Ramos (cell line): ENCODE results near the gene ROBO2.

Source experiments
- in situ Hi-C: fragments of 300-500 bp; cut with MboI; formaldehyde crosslinking; loops from one replicate; pipeline ENCODE4 v1.14.3; 2022; ENCODE audit warnings: low sequenced_read_pairs; ENCODE audit not compliant: unreplicated experiment

ROBO2 gene

DNA sequence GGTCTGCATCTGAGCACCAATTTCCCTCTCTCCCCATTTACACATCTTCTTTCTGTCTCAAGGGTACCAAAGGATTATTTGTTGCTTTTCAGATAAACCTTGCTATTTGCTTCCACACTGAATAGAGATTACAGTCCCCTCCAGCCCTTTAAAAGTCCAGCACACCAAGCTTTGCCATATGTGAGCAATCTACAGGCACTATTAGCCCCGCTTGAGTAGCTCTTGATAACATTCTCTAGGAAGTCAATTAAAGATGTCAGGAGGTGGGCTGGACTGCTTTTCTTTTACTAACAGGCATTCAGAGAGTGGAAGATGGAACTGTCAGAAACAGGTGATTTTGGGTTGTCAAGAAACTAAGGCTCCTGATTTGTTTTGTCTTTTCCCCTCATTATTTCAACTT, 417.0 kb downstream of the ROBO2 start:
- in situ Hi-C loops = no loop called here

DNA sequence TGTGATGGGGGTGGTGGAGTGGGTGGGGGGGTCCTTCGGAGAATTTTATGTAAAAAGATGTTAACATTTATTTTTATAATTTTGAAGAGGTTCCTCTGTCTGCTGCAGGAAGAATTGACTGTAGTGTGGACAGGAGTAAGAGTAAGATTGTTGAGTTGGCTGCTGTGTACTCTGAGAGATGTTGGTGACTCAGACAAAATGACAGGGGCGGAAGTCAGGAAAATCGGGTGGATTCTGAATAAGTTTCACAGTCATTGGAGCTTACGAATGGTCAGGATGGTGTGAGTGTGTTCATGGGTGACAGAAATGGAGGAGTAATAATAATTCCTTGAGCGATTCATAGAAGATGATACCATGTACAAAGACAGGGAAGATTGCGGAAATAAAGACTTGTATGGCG, 420.0 kb downstream of the ROBO2 start:
- in situ Hi-C loops = no loop called here

DNA sequence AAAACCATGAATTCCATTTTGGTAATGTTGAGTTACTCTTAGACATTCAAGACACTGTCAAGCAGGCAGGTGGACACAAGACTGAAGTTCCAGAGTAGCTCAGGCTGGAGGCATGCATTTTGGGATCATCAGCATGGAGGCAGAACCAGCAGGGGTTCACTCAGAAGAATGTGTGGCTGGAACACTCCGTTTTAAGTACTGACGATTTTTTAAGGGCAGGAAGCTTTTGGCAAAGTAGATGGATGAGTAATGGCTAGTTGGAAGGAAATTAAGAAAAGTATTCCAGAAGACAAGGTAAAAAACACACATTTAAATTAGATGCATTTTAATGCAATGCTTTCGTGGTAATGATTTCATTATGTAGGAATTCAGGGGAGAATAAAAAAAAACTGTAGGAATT, 420.4 kb downstream of the ROBO2 start:
- in situ Hi-C loops = no loop called here

DNA sequence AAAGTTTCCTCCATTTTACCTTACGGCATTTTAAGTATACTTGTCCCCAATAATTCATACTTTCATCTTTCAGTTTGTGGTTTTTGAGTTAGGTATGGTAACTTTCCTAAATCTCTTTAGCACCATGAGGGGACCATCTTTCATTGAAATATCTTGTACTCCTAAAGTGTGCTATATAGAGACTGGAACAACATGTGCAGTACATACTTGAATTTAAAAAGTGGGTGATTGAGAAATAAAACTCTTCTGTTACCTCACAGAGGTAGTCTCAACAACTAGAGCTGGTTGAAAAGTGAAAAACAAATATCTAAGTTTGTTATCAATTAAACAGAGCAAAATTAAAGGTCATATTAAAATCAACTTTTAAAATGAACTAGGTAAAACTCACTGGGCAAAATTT, 423.1 kb downstream of the ROBO2 start:
- in situ Hi-C loops = no loop called here

GRCh38 chr3:77464111-77464688, 424.3 kb downstream of the ROBO2 start:
- in situ Hi-C loops = no loop called here

GRCh38 chr3:77466562-77467115, 426.7 kb downstream of the ROBO2 start:
- in situ Hi-C loops = no loop called here

- in situ Hi-C loops = no loop called here
These were observed 428.1 kb downstream of the ROBO2 start for GRCh38 chr3:77467702-77468625.

DNA sequence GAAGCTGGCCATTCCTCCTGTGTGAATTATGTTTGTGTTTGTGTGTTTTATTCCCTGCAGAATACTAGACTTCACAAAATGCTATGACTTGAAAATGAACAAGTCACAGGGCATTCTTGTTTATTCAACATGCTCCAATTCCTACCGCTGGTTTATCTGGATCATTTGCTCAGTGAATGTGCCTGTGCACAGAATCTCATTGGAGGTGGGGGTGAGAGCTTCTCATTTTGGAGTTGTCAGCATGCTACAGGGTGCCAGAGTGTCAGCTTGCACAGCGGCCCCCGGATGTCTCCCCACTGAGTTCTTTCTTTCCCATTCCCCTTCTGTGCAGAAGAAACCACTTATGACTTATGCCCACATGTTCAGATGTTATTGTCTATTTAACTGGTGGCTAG, 428.7 kb downstream of the ROBO2 start:
- in situ Hi-C loops = no loop called here

GRCh38 chr3:77475507-77475906, 435.6 kb downstream of the ROBO2 start:
- in situ Hi-C loops = no loop called here

DNA sequence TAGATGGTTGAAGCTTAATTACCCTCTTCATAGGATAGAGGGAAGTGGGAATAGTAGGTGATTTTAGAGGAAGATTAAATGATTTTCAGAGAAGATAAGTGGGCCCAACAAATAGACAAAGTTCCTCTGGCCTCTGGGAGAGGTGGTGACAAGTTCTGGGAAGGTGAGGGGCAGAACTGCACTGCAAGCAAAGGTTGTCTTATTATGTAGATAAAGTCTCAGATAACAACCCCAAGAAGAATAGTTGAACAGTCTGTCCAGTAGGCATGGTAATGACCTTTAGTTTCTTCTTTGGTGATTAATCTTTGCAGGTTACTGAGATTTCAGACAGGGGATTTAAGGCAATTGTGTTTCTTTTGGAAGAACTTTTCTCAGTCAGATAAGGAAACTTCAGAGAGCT, 439.1 kb downstream of the ROBO2 start:
- in situ Hi-C loops = no loop called here

- in situ Hi-C loops = no loop called here
These were observed 449.3 kb downstream of the ROBO2 start for GRCh38 chr3:77489216-77489615.

DNA sequence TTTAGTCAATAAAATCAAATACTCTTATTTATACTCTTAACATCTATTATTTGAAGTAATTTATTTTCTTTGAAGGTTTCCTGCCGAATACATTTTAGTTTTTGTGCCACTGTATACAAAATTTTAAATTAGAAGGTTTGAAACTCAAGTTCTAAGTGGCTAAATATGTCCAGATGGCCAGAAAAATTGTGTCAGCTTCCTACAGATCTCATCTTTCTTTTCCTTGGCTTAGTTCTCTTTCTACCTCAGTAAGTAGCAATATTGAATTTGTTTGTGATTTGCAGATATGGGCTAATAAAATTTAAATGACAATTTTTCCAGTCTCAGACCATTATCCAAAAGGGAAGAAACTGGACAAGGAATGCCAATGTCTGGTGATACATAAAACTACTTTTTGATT, 452.1 kb downstream of the ROBO2 start:
- in situ Hi-C loops = no loop called here

- in situ Hi-C loops = no loop called here
These were observed 460.8 kb downstream of the ROBO2 start for GRCh38 chr3:77500721-77501120.

GRCh38 chr3:77506384-77506783, 466.5 kb downstream of the ROBO2 start:
- in situ Hi-C loops = no loop called here

DNA sequence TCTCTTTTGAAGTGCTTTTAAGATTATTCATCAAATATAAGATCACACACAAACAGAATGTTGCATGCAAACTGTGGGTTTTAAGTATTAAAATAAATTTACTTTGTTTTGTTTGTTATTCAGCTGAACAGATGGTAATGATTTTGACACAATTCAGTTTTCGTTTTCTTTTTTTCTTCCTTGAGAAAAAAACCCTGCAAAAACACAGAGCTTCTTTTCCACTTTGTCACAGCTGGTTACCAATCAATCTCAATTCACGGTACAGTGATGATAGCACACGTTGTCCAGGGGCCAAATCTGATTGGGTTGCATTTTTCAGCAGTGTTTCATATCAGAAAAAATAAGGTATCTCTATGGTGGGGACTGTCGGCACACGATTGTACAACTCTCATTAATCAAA, 473.6 kb downstream of the ROBO2 start:
- in situ Hi-C loops = no loop called here

GRCh38 chr3:77514766-77515165, 474.9 kb downstream of the ROBO2 start:
- in situ Hi-C loops = no loop called here

DNA sequence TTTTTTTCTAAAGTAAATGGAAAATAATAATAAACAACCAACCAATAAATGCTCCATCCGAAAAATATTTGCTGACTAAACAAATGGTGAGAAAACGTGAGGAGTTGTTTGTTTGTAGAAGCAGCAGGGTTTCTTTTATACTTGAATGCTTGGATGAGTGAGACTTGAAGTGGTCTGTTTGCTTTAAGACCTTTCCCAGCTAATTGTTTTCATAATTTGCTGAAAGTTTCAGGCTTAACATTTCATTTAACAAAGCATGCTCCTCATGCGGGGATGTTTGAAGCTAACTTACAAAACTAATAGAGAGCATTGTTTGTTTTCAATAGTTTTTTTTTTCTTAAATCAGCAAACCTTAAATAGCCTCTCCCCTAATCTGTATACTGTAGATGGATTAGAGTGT, 484.6 kb downstream of the ROBO2 start:
- in situ Hi-C loops = no loop called here

DNA sequence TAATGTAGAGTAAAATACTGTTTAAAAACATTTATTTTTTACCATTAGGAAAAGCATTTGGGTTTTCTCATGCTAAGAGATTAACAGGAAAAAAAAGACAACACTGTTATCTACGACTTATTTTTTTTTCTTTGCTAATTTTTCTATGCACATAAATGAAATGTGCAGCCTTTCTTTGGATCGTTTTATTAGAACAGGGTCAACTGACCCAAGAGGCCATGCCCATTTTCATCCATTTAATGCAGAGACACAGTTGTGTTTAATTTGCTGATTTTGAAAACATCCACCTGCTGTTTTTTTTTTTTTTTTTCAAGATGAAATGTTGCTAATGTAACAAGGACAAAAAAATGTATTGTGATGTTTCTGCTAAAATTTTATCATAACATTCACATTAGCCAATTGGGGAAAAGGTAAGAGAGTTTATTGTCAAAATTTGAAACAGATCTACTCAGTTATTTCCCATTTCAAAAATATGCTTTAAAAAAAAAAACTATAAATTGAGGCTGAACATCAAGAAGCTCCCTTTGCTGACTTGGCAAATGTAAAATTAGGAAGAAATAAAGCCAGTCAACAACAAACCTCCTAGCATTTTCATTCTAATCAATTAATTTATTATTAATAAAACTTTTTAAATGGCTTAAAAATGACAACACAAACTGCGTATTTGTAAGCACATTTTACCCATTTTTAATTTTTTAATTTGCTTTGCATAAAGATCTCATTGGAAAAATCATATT, 485.2 kb downstream of the ROBO2 start:
- in situ Hi-C loops = no loop called here

DNA sequence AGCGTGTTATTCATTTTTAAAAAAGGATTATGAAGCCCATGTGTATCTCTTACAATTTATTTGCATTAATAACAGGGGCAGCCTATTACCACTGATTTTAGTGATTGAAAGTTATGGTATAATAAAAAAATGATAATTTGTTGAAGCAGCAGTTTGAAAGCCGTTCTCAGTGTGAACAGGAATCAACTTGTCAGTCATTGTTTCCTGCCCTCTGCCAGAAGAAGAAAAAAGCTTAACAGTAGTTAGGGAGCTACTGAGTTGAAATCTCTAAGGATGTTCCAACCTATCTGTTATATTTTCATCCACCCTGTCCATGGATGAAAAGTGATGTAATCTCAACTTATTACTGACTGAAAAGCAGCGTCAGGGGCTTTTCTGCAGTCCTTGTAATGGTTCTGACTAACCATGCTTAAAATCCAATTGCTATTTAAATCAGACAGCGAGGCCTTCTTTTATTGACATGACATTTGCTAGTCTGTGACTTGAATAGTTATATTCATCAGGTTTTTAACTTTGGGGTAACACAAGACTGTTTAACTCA, 486.7 kb downstream of the ROBO2 start:
- in situ Hi-C loops = no loop called here

GRCh38 chr3:77529522-77529921, 489.6 kb downstream of the ROBO2 start:
- in situ Hi-C loops = no loop called here

DNA sequence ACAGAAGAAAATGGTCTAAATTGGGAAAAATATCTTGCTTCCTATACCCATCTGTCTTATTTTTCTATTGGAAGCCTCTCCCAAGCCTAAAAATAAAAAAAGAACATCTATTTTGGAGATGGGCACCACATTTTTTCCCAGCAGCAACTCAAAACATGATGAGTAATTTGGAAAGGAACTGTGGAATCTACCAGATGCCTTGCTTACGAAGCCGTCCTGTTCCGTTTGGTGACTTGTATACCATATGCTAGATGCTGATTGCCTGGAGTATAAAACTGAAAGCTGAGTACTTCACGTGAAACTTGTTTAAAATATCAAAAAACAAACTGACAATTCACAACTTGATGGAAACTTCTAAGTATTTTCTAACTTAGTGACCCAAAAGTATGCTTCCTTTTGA, 491.0 kb downstream of the ROBO2 start:
- in situ Hi-C loops = no loop called here
